Motor neuron (in vitro differentiated cells): ENCODE measurements around the gene GNAO1. TPM values are rescaled to one million over a fixed set of nuclear protein-coding genes. Genes with fewer than 3 reads are reported as not detected.
A peak's percentile ranks its signal among the peaks of the same experiment; 100 is the strongest.

Experiments used
- ATAC-seq, 8 experiments: fragments of 200-7000 bp; cut with Tn5 transposase; replicated peaks in 6 of 8; 2 replicates each; pipeline ENCODE4 v1.8.0; 2021; ENCODE audit warnings: mild to moderate bottlenecking in 8 of 8, moderate library complexity in 8 of 8
- H3K27ac ChIP-seq, 2 donors: fragments of 250-450 bp; sonication (Bioruptor Pico); 2 replicates each; pipeline ENCODE4 v1.9.0; 2021; ENCODE audit warnings: antibody characterized with exemption in 2 of 2, mild to moderate bottlenecking in 2 of 2, moderate library complexity in 1 of 2
- H3K4me1 ChIP-seq, 2 donors: fragments of 250-450 bp; sonication (Bioruptor Pico); replicated peaks in 1 of 2; 2 replicates each; pipeline ENCODE4 v1.6.1; 2021; ENCODE audit warnings: antibody characterized with exemption in 2 of 2, mild to moderate bottlenecking in 2 of 2, moderate library complexity in 1 of 2
- H3K4me3 ChIP-seq, 5 donors: fragments of 250-450 bp; sonication (Bioruptor Pico); 2 replicates each; pipeline ENCODE4 v1.9.0; 2021; ENCODE audit warnings: antibody characterized with exemption in 5 of 5, mild to moderate bottlenecking in 5 of 5, moderate library complexity in 4 of 5
- WGBS, 10 experiments: fragments of 450-650 bp; shearing (Covaris generic); methylation state at CpG; one replicate each; pipeline ENCODE4 v1.0.0; 2022; 5-methylcytosine and 5-hydroxymethylcytosine counted together
- in situ Hi-C, 9 experiments: fragments of 400-800 bp; cut with MboI; loops; one replicate each; pipeline ENCODE4 v1.15.0; 2021; ENCODE audit warnings: low sequenced_read_pairs in 9 of 9, low pct_unique_long_range_greater_than_20kb in 2 of 9; ENCODE audit not compliant: unreplicated experiment in 9 of 9
- total RNA-seq, 8 experiments: library from RNA; unstranded; fragments of 300-600 nt; gene quantifications; 2 replicates each; pipeline versions ENCODE4 v1.2.3 to v1.2.4, GENCODE V29; 2022

GNAO1 gene
- total RNA-seq, 8 experiments from 2014 or later: 1.5 to 80.7 (median 44.8) TPM

DNA sequence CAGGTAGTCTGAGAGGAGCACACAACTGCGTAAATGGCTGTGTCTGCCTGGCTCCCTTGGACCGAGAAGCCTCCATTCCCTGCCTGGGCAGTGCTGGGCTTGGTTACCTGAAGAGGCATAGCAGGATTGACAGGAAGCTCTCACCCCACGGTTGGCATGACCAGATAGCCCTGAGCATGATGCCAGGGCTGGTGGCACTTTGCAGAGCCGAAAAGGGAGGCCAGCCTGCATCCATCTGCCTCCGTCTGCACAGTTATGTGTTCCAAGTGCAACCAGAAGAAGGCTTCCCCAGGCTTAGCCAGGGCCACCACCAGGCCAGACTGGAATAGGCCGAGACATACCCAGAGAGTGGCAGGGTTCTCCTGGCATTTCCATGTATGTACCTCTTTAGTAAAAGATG lies 36.6 kb downstream of the GNAO1 start:
- Histone ChIP-seq H3K4me1 (peaks cover 9 to 10% of the 10 kb centered on the region in 2 donors), H3K27ac (no peak overlapping the region), H3K4me3 (no peak overlapping the region)
- ATAC-seq: no peak
- in situ Hi-C loops: no loop called here
- 56 to 100% (median 94%) methylated on average over 1 to 3 of the region's 6 CpGs; no CpG with 5 or more reads in 3 of the 10 experiments for WGBS, 10 experiments

GRCh38 chr16:56228476-56228875 lies 37.2 kb downstream of the GNAO1 start:
- H3K4me3 ChIP-seq: no peak overlapping the region
- H3K4me1 ChIP-seq: peaks cover 10 to 12% of the 10 kb centered on the region in 2 donors
- WGBS, 10 experiments: 58 to 100% (median 81%) methylated on average over 1 to 4 of the region's 4 CpGs; no CpG with 5 or more reads in 4 of the 10 experiments
- H3K27ac ChIP-seq: no peak overlapping the region
- in situ Hi-C loops: no loop called here
- no peak for ATAC-seq

GRCh38 chr16:56233795-56234566 lies 42.7 kb downstream of the GNAO1 start:
- Histone ChIP-seq H3K4me3 (no peak overlapping the region), H3K27ac (no peak overlapping the region), H3K4me1 (peaks cover 13% of the 10 kb centered on the region in 2 donors)
- in situ Hi-C loops: no loop called here
- peak in 2 of 8 experiments; percentile 48 to 73 for ATAC-seq
- WGBS, 10 experiments: 0 to 86% (median 67%) methylated on average over 1 of the region's 2 CpGs; no CpG with 5 or more reads in 5 of the 10 experiments

GRCh38 chr16:56234737-56235136 lies 43.4 kb downstream of the GNAO1 start:
- no peak for ATAC-seq
- in situ Hi-C loops: no loop called here
- H3K4me1 ChIP-seq: peaks cover 13% of the 10 kb centered on the region in 2 donors
- H3K27ac ChIP-seq: no peak overlapping the region
- 38 to 100% (median 50%) methylated on average over 1 to 2 of the region's 5 CpGs; no CpG with 5 or more reads in 4 of the 10 experiments for whole genome bisulfite sequencing, 10 experiments
- no peak overlapping the region for H3K4me3 ChIP-seq

- H3K4me1 ChIP-seq: peaks cover 10 to 11% of the 10 kb centered on the region in 2 donors
- no peak overlapping the region for H3K4me3 ChIP-seq
- no peak overlapping the region for H3K27ac ChIP-seq
- in situ Hi-C loops: no loop called here
- no peak for ATAC-seq
- WGBS, 10 experiments: 0 to 96% (median 85%) methylated on average over 2 to 6 of the region's 6 CpGs
These were observed 46.2 kb downstream of the GNAO1 start for GRCh38 chr16:56237451-56237930.

DNA sequence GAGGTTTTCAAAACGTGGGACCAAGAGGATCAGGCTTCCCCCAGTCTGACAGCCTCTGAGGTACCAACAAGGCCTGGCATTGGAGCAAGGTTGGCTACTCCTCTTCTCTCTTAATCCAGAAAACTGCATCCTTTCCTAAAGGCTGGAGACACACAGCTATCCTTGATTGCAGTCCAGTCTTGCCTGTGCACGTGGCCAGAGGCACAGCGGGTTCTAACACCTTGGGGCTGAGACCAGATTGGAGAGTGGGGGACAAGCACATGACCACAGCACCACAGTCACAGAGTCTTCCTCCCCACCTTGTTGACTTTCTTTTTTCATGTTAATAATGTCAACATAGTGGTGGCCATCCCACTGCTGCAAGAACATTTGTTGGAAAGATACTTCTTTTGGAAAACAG lies 46.9 kb downstream of the GNAO1 start:
- H3K27ac ChIP-seq: no peak overlapping the region
- 0 to 100% (median 62%) methylated on average over 1 to 3 of the region's 3 CpGs; no CpG with 5 or more reads in 3 of the 10 experiments for WGBS, 10 experiments
- H3K4me3 ChIP-seq: no peak overlapping the region
- H3K4me1 ChIP-seq: peaks cover 3 to 11% of the 10 kb centered on the region in 2 donors
- ATAC-seq: no peak
- in situ Hi-C loops: no loop called here

- in situ Hi-C loops: no loop called here
- WGBS, 10 experiments: 0 to 100% (median 23%) methylated on average over 1 to 2 of the region's 2 CpGs; no CpG with 5 or more reads in 4 of the 10 experiments
- no peak overlapping the region for H3K4me3 ChIP-seq
- H3K27ac ChIP-seq: no peak overlapping the region
- peaks cover 9 to 10% of the 10 kb centered on the region in 2 donors for H3K4me1 ChIP-seq
- ATAC-seq: no peak
These were observed 50.3 kb downstream of the GNAO1 start for GRCh38 chr16:56241596-56241995.

GRCh38 chr16:56242740-56243139 lies 51.5 kb downstream of the GNAO1 start:
- ATAC-seq: no peak
- peaks cover 9 to 10% of the 10 kb centered on the region in 2 donors for H3K4me1 ChIP-seq
- H3K27ac ChIP-seq: no peak overlapping the region
- 80 to 100% (median 96%) methylated on average over 1 to 4 of the region's 4 CpGs; no CpG with 5 or more reads in 3 of the 10 experiments for WGBS, 10 experiments
- no peak overlapping the region for H3K4me3 ChIP-seq
- in situ Hi-C loops: no loop called here

GRCh38 chr16:56244612-56245011 lies 53.3 kb downstream of the GNAO1 start:
- no peak for ATAC-seq
- no peak overlapping the region for H3K4me3 ChIP-seq
- H3K4me1 ChIP-seq: peaks cover 9 to 10% of the 10 kb centered on the region in 2 donors
- H3K27ac ChIP-seq: no peak overlapping the region
- WGBS, 10 experiments: 63 to 100% (median 95%) methylated on average over 1 to 4 of the region's 4 CpGs; no CpG with 5 or more reads in 6 of the 10 experiments
- in situ Hi-C loops: no loop called here

DNA sequence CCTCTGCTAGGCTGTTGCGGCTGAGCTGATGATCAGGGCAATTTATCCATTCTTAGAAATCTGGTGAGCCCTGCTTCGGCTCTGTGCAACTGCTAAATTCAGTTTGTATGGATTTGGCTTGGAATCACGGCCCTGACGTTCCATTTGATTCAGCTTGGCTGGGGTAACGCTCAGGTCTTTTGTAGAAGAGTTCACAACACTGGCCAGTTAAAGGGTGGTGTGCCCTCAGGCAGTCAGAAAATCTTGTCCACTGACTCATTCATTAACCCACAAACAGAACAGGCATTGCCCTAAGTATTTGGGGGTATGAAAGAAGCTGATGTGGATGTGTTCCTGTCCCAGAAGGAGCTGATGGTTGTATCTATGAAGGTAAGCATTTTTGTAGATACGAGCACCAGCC lies 53.9 kb downstream of the GNAO1 start:
- Histone ChIP-seq H3K4me1 (peaks cover 9 to 10% of the 10 kb centered on the region in 2 donors), H3K4me3 (no peak overlapping the region), H3K27ac (no peak overlapping the region)
- peak in 3 of 8 experiments; percentile 29 to 60 (median 36) for ATAC-seq
- 56 to 100% (median 94%) methylated on average over 1 to 6 of the region's 6 CpGs; no CpG with 5 or more reads in 1 of the 10 experiments for WGBS, 10 experiments
- in situ Hi-C loops: no loop called here

DNA sequence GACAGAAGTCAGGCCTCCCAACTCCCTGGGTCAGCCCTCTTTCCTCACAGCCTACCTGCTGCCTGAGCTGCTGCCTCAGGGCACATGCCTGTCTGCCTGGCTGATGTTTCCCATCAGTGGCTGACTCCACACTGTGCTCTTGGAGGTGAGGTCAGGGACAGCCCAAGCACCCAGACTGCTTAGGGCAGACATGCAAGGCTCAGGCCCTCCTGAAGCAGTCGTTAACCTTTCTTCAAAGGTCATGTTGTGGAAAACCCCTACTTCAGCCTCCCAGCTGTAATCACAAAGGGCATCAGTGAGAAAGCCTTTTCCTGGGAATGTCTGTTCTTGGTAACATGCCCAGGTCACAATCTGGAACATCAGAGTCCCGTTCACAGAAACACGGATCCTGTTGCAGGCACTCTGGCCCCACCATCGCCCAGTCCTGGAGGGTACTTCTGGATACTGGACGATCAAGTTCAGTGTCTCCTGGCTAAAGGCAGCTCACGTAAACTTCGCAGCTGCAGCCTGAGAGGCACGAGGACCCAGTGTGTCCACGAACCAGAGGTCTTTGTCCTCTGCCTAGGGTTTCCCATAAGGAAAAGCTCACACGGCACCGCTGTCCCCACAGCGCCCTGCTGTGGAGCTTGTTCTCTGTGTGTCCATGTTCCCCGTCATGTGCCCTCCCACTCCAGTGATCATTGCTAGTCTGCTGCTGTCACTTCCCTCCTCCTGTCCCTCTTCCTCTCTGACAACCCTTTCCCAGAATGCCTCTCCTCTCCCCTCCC lies 54.9 kb downstream of the GNAO1 start:
- Histone ChIP-seq H3K27ac (peak overlapping the region in 1 of 2 donors; percentile 46), H3K4me3 (no peak overlapping the region), H3K4me1 (peaks cover 9 to 10% of the 10 kb centered on the region in 2 donors)
- in situ Hi-C loops: no loop called here
- ATAC-seq: peak; percentile 22 to 94 (median 90)
- WGBS, 10 experiments: 0 to 80% (median 58%) methylated on average over 1 to 8 of the region's 13 CpGs; no CpG with 5 or more reads in 2 of the 10 experiments

- Histone ChIP-seq H3K27ac (no peak overlapping the region), H3K4me3 (no peak overlapping the region), H3K4me1 (peaks cover 9 to 10% of the 10 kb centered on the region in 2 donors)
- ATAC-seq: no peak
- WGBS, 10 experiments: 80 to 100% (median 100%) methylated on average over 1 to 6 of the region's 8 CpGs; no CpG with 5 or more reads in 2 of the 10 experiments
- in situ Hi-C loops: no loop called here
These were observed 55.7 kb downstream of the GNAO1 start for GRCh38 chr16:56247018-56247417.

DNA sequence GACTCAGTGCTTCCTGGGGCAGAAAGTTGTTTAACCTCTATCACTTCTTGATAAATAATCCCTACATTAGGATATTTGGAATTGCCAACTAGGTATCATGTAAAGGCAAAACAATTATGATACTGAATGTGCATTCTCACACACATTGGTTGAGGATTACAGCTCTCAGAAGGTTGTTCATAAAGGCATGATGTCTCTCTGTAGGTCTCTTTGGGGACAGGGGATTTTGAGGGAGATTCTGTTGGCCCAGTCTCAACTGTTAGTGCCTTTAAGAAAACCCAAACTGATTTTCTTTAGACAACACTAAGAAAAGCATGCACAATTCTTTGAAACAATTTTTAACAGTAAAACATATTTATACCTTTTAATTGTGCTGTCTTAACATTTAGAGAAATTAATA lies 56.5 kb downstream of the GNAO1 start:
- no peak overlapping the region for H3K27ac ChIP-seq
- H3K4me3 ChIP-seq: no peak overlapping the region
- ATAC-seq: no peak
- peaks cover 9 to 10% of the 10 kb centered on the region in 2 donors for H3K4me1 ChIP-seq
- in situ Hi-C loops: no loop called here
